HEK293T (cell line): Measurements from ENCODE around the gene GOLGA6A.

Experiments used
- CTCF ChIA-PET: fragments of 350-600 bp; formaldehyde crosslinking; extraction: SDS; loops from one replicate; lab custom pipeline; 2021; ENCODE audit warnings: antibody characterized with exemption, inconsistent platforms; lab: Yijun Ruan, JAX
- POLR2A ChIA-PET: fragments of 350-600 bp; formaldehyde crosslinking; extraction: SDS; loops from one replicate; lab custom pipeline; 2020; ENCODE audit warnings: antibody characterized with exemption, inconsistent platforms; lab: Yijun Ruan, JAX
- DNase-seq: peaks from one replicate; pipeline ENCODE4 v3.0.0; 2012; ENCODE audit warnings: mixed read lengths; ENCODE audit errors: extremely low spot score
- ARNT ChIP-seq: fragments of 450-650 bp; IDR thresholded peaks from 2 replicates; pipeline ENCODE4 v1.6.1; 2017; ENCODE audit warnings: mild to moderate bottlenecking
- BHLHE40 ChIP-seq: fragments of 450-650 bp; IDR thresholded peaks from 2 replicates; pipeline ENCODE4 v1.6.1; 2016; ENCODE audit warnings: mild to moderate bottlenecking, moderate library complexity, borderline replicate concordance
- CTBP1 ChIP-seq: fragments of 450-650 bp; IDR thresholded peaks from 2 replicates; pipeline ENCODE4 v1.6.1; 2016; ENCODE audit warnings: borderline replicate concordance
- ELF4 ChIP-seq: fragments of 450-650 bp; IDR thresholded peaks from 2 replicates; pipeline ENCODE4 v1.6.1; 2017; ENCODE audit warnings: antibody characterized with exemption
- FOXA1 ChIP-seq: fragments of 450-650 bp; IDR thresholded peaks from 2 replicates; pipeline ENCODE4 v1.6.1; 2016; ENCODE audit warnings: mild to moderate bottlenecking
- FOXK2 ChIP-seq: fragments of 450-650 bp; IDR thresholded peaks from 2 replicates; pipeline ENCODE4 v1.6.1; 2016; ENCODE audit warnings: mild to moderate bottlenecking
- FOXM1 ChIP-seq: fragments of 450-650 bp; IDR thresholded peaks from 2 replicates; pipeline ENCODE4 v1.6.1; 2017; ENCODE audit warnings: mild to moderate bottlenecking, borderline replicate concordance
- HDGF ChIP-seq: fragments of 450-650 bp; IDR thresholded peaks from 2 replicates; pipeline ENCODE4 v1.6.1; 2017; ENCODE audit warnings: antibody characterized with exemption, borderline replicate concordance
- L3MBTL2 ChIP-seq: fragments of 450-650 bp; conservative IDR thresholded peaks from 2 replicates; pipeline ENCODE4 v1.6.1; 2016; ENCODE audit warnings: mild to moderate bottlenecking
- LEF1 ChIP-seq: fragments of 450-650 bp; IDR thresholded peaks from 2 replicates; pipeline ENCODE4 v1.6.1; 2017; ENCODE audit warnings: mild to moderate bottlenecking, borderline replicate concordance
- NFRKB ChIP-seq: fragments of 450-650 bp; IDR thresholded peaks from 2 replicates; pipeline ENCODE4 v1.6.1; 2016; ENCODE audit warnings: mild to moderate bottlenecking, moderate library complexity
- SP1 ChIP-seq: fragments of 450-650 bp; IDR thresholded peaks from 2 replicates; pipeline ENCODE4 v1.6.1; 2017
- SUZ12 ChIP-seq: fragments of 450-650 bp; IDR thresholded peaks from 2 replicates; pipeline ENCODE4 v1.6.1; 2016; ENCODE audit warnings: mild to moderate bottlenecking
- TARDBP ChIP-seq: fragments of 450-650 bp; IDR thresholded peaks from 2 replicates; pipeline ENCODE4 v1.6.1; 2016
- ZNF384 ChIP-seq: fragments of 450-650 bp; IDR thresholded peaks from 2 replicates; pipeline ENCODE4 v1.6.1; 2016
- TF ChIP-seq, protein P1 (sequence below): fragments of 450-650 bp; IDR thresholded peaks from 2 replicates; pipeline ENCODE4 v1.6.1; 2016

GOLGA6A gene

DNA sequence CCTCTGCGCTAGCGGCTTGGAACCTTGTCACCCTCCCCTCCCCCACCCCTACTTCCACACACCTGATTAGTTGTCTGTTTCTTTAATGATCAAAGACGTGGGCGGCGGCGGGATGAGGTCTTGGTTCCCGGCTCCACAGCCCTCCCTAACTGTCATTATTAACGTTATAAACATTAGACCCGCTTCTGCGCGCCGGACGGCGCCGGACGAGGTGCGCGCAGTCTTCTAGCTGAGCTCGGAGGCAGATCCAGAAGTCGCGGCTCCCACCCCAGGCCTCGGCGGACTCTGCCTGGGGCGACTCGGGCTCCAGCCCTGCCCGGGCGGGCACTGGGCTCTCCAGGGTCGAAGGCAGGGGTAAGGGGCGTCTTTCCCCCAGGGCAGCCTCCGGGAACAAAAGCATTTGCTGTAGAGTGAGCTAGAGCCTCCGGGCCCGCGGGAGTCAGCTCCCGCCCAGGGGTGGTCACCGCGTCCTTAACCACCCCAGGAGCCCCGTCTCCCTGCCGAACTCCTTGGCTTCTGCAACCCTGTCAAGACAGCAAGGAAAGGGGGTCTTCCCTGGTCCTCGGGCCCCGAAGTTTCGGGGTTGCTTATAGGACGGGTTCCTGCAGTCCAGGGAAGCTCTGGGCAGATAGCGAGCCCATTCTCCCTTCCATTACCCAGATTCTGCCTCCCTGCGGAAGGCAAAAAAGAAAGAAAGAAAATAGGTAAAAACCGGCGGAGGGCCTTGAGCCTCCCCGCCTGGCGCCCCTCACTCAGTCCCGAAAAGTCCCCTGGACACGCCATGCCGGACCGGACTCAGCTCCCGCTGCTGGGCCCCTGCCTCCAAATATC, 45.8 kb upstream of the GOLGA6A start:
- DNase-seq, result no peak
- ChIA-PET CTCF (interaction anchor here (0.6 to 5.8 kb wide), 16 partner anchors 10 to 384 kb away, joined by 3 to 46 read pairs (median 4); partner anchors contain the start of gene STRA6), POLR2A (interaction anchor here (0.6 to 1.3 kb wide), 5 partner anchors 75 to 193 kb away, joined by 3 to 5 read pairs (median 3); partner anchors contain the start of gene STRA6)
- no peak for TF ChIP-seq BHLHE40
- no peak for TF ChIP-seq HDGF
- TF ChIP-seq FOXA1, result no peak
- TF ChIP-seq L3MBTL2, result 0 out of 2 replicates have a peak, but pooled peaks have one; percentile 17
- no peak for TF ChIP-seq ZNF384

- no peak for TF ChIP-seq HDGF
- TF ChIP-seq SUZ12, result no peak
- TF ChIP-seq L3MBTL2, result no peak
- no peak for TF ChIP-seq BHLHE40
- no peak for TF ChIP-seq CTBP1
- TF ChIP-seq FOXA1, result no peak
- TF ChIP-seq, protein P1, sequence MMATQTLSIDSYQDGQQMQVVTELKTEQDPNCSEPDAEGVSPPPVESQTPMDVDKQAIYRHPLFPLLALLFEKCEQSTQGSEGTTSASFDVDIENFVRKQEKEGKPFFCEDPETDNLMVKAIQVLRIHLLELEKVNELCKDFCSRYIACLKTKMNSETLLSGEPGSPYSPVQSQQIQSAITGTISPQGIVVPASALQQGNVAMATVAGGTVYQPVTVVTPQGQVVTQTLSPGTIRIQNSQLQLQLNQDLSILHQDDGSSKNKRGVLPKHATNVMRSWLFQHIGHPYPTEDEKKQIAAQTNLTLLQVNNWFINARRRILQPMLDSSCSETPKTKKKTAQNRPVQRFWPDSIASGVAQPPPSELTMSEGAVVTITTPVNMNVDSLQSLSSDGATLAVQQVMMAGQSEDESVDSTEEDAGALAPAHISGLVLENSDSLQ, result no peak
- POLR2A ChIA-PET, result interaction anchor here (1.0 kb wide), 2 partner anchors 82 to 193 kb away, joined by 3 read pairs; no protein-coding TSS in a partner anchor
- CTCF ChIA-PET, result interaction anchor here (0.5 to 5.8 kb wide), 13 partner anchors 11 to 195 kb away, joined by 3 to 46 read pairs (median 4); partner anchors contain the start of gene STRA6
- peak; percentile 91 for DNase-seq
Observed at GRCh38 chr15:74127255-74127953, 45.1 kb upstream of the GOLGA6A start.

- TF ChIP-seq FOXM1 (no peak), SP1 (no peak), SUZ12 (no peak), HDGF (no peak), BHLHE40 (no peak), NFRKB (no peak), L3MBTL2 (no peak), ZNF384 (no peak), LEF1 (no peak), CTBP1 (no peak), TARDBP (no peak), FOXA1 (no peak), ARNT (no peak), ELF4 (no peak), FOXK2 (no peak)
- TF ChIP-seq, protein P1, result no peak
- POLR2A ChIA-PET, result no interaction called here
- CTCF ChIA-PET, result interaction anchor here (5.8 kb wide), 1 partner anchor 184 kb away, joined by 46 read pairs; no protein-coding TSS in a partner anchor
- DNase-seq, result no peak
Observed at GRCh38 chr15:74124759-74125158, 42.4 kb upstream of the GOLGA6A start.

- CTCF ChIA-PET, result interaction anchor here (1.2 kb wide), 1 partner anchor 186 kb away, joined by 4 read pairs; no protein-coding TSS in a partner anchor
- no peak for TF ChIP-seq BHLHE40
- TF ChIP-seq FOXA1, result no peak
- TF ChIP-seq, protein P1, result no peak
- TF ChIP-seq CTBP1, result no peak
- no peak for TF ChIP-seq FOXK2
- no peak for TF ChIP-seq ELF4
- no peak for TF ChIP-seq L3MBTL2
- no peak for TF ChIP-seq FOXM1
- no peak for TF ChIP-seq SP1
- no peak for TF ChIP-seq NFRKB
- TF ChIP-seq ARNT, result no peak
- no peak for TF ChIP-seq SUZ12
- TF ChIP-seq LEF1, result no peak
- no peak for TF ChIP-seq ZNF384
- TF ChIP-seq TARDBP, result no peak
- POLR2A ChIA-PET, result no interaction called here
- no peak for DNase-seq
Observed at GRCh38 chr15:74124196-74124595, 41.8 kb upstream of the GOLGA6A start.

DNA sequence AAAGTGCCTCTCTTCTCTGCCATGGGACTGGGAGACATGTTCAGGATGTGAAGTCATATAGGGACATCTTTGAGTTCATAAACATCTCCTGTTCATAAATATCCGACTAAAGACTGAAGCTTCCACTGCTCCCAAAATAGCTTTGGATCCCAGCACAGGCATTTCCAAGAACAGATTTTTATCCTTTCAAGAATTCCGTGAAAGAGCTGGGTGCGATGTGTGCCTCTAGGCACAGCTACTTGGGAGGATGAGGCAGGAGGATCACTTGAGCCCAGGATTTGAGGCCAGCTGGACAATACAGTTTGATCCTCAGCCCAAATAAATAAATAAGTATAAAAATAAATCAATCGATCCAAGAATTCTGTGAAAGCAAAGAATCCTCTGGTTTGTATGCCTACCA, 41.3 kb upstream of the GOLGA6A start:
- CTCF ChIA-PET, result interaction anchor here (1.0 to 1.2 kb wide), 2 partner anchors 186 to 188 kb away, joined by 4 to 5 read pairs; no protein-coding TSS in a partner anchor
- DNase-seq, result no peak

More for the DNA sequence above, 41.3 kb upstream of the GOLGA6A start:
- TF ChIP-seq TARDBP (no peak), ELF4 (no peak), BHLHE40 (no peak), FOXM1 (no peak), HDGF (no peak), NFRKB (no peak), FOXA1 (no peak), L3MBTL2 (no peak), SUZ12 (no peak), ZNF384 (no peak), FOXK2 (no peak)
- POLR2A ChIA-PET, result no interaction called here
